Keratinocyte (primary cell): Measurements from ENCODE around the gene PLD4. TPM values are rescaled to one million over a fixed set of nuclear protein-coding genes. Genes with fewer than 3 reads are reported as not detected.

Source experiments
- DNase-seq: peaks from one replicate; pipeline ENCODE4 v3.0.0-alpha.2; 2011; ENCODE audit warnings: low read depth, missing footprints, low spot score
- FAIRE-seq: peaks from 2 replicates; lab custom pipeline; 2011; peaks lifted over from hg19 to GRCh38; lab: Jason Lieb, UNC
- H2AFZ ChIP-seq: 2 replicates; pipeline ENCODE4 v1.6.0; 2012; ENCODE audit warnings: low read length, control low read depth, inconsistent platforms; ENCODE audit not compliant: control insufficient read depth
- H3K27ac ChIP-seq: 2 replicates; pipeline ENCODE4 v1.5.1; 2011; ENCODE audit warnings: low read length; ENCODE audit not compliant: control insufficient read depth, insufficient read depth
- H3K27me3 ChIP-seq: 3 replicates; pipeline ENCODE4 v1.6.0; 2011; ENCODE audit warnings: low read length; ENCODE audit not compliant: control insufficient read depth, insufficient read depth; ENCODE audit errors: extremely low read depth
- H3K36me3 ChIP-seq, 2 experiments: 2 replicates in 1 of 2; 3 replicates in 1 of 2; pipeline ENCODE4 v1.5.1; 2011; ENCODE audit warnings: low read length in 2 of 2, mild to moderate bottlenecking in 1 of 2; ENCODE audit not compliant: control insufficient read depth in 2 of 2, insufficient read depth in 2 of 2; ENCODE audit errors: extremely low read depth in 1 of 2
- H3K4me1 ChIP-seq: 3 replicates; pipeline ENCODE4 v1.5.1; 2011; ENCODE audit warnings: low read length; ENCODE audit not compliant: control insufficient read depth, insufficient read depth; ENCODE audit errors: extremely low read depth
- H3K4me2 ChIP-seq: 3 replicates; pipeline ENCODE4 v1.6.0; 2011; ENCODE audit warnings: low read depth, low read length; ENCODE audit not compliant: control insufficient read depth, insufficient read depth; ENCODE audit errors: extremely low read depth
- H3K4me3 ChIP-seq, 3 experiments: fragments of 200-600 bp in 1 of 3; sonication (generic) in 1 of 3; 2 replicates in 2 of 3; 3 replicates in 1 of 3; pipeline ENCODE4 v1.5.1; 2011 to 2016; ENCODE audit warnings: low read length in 3 of 3, mild to moderate bottlenecking in 3 of 3, control low read depth in 2 of 3, inconsistent platforms in 1 of 3, low read depth in 1 of 3, mixed read lengths in 1 of 3, mixed run types in 1 of 3, moderate library complexity in 1 of 3; ENCODE audit not compliant: control insufficient read depth in 2 of 3, insufficient read depth in 2 of 3; ENCODE audit errors: extremely low read depth in 1 of 3
- H3K79me2 ChIP-seq: 2 replicates; pipeline ENCODE4 v1.6.0; 2012; ENCODE audit warnings: low read length; ENCODE audit not compliant: control insufficient read depth, insufficient read depth
- H3K9ac ChIP-seq: 3 replicates; pipeline ENCODE4 v1.6.0; 2011; ENCODE audit warnings: low read length; ENCODE audit not compliant: control insufficient read depth, insufficient read depth; ENCODE audit errors: extremely low read depth
- H3K9me1 ChIP-seq: 3 replicates; pipeline ENCODE4 v1.6.0; 2011; ENCODE audit warnings: low read length; ENCODE audit not compliant: control insufficient read depth, insufficient read depth; ENCODE audit errors: extremely low read depth
- H3K9me3 ChIP-seq: 2 replicates; pipeline ENCODE4 v1.5.1; 2012; ENCODE audit warnings: low read depth, low read length; ENCODE audit not compliant: control insufficient read depth
- H4K20me1 ChIP-seq: 3 replicates; pipeline ENCODE4 v1.6.0; 2011; ENCODE audit warnings: low read length; ENCODE audit not compliant: control insufficient read depth, insufficient read depth; ENCODE audit errors: extremely low read depth
- EZH2 ChIP-seq: IDR thresholded peaks from one replicate; pipeline ENCODE4 v1.6.1; 2012; ENCODE audit warnings: inconsistent platforms, mild to moderate bottlenecking, low read length, moderate library complexity
- dilution Hi-C: fragments of 300-500 bp; cut with MboI; formaldehyde crosslinking; loops from one replicate; pipeline ENCODE4 v1.7.0; 2020; ENCODE audit warnings: low sequenced_read_pairs; ENCODE audit not compliant: extremely low pct_ligation_motif_present
- polyA plus RNA-seq, 5 experiments: library from polyadenylated mRNA; depleted of rRNA in 3 of 5; stranded (reverse) in 3 of 5; stranded (forward) in 1 of 5; unstranded in 1 of 5; fragments of >200 nt; gene quantifications; 1 replicate in 1 of 5; 2 replicates in 3 of 5; 3 replicates in 1 of 5; pipeline versions ENCODE4 v1.2.1 to v1.2.3, GENCODE V29; 2011 to 2012; ENCODE audit warnings: missing spikeins in 2 of 5, low read depth in 1 of 5, low replicate concordance in 1 of 5
- TF ChIP-seq, protein P1 (sequence below), 3 experiments: IDR thresholded peaks in 1 of 3; conservative IDR thresholded peaks in 1 of 3; optimal IDR thresholded peaks in 1 of 3; 2 replicates in 2 of 3; 3 replicates in 1 of 3; pipeline versions ENCODE3 to v1.5.1; 2011; ENCODE audit warnings: low read length in 3 of 3, mild to moderate bottlenecking in 3 of 3, moderate library complexity in 2 of 3, control low read depth in 1 of 3, inconsistent platforms in 1 of 3; ENCODE audit not compliant: insufficient read depth in 2 of 3; ENCODE audit errors: extremely low read depth in 1 of 3

Gene PLD4
- polyA plus RNA-seq, 1 donor (not counting 4 experiments of a cell fraction or from before 2014, with no cell fraction given) = not detected

DNA sequence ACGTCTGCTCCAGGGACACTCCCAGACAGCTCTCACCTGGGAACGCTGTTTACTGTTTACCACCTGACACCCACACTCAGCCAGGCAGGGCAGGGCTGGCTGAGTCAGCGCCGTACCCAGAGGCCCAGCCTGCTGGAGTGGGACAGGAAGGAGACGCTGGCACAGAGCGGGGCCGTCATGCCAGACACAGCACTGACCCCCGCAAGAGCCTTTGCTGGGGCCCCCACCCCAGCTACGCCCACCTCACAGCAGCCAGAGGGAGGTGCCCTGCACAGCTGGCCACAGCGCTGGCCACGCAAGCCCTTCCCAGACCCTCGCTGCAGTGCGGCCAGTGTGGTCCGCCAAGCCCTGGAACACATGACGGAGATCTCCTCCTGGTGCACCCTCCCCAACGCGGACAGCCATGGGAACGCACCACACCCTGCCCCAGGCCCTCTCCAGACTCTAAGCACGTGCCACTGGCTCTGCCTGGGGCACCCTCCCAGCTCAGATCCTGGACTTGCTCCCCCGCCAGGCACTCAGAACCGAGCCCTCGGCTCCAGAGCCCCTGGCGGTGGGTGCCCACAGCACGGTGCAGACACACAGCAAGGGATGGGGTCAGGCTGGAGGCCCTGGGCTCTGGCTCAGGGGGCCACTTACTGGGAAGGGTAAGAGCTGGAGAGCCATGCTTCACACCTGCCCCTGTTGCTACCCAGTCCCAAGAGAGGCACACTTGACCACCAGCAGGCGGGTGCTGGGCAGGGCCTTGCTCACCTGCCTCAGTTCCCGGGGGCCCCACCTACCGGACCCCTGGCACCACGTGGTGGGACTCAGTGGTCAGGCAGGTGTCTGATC is 47.8 kb downstream of the PLD4 start:
- FAIRE-seq (peak; percentile 98), DNase-seq (peak; percentile 81)
- no peak for TF ChIP-seq EZH2
- TF ChIP-seq, protein P1, sequence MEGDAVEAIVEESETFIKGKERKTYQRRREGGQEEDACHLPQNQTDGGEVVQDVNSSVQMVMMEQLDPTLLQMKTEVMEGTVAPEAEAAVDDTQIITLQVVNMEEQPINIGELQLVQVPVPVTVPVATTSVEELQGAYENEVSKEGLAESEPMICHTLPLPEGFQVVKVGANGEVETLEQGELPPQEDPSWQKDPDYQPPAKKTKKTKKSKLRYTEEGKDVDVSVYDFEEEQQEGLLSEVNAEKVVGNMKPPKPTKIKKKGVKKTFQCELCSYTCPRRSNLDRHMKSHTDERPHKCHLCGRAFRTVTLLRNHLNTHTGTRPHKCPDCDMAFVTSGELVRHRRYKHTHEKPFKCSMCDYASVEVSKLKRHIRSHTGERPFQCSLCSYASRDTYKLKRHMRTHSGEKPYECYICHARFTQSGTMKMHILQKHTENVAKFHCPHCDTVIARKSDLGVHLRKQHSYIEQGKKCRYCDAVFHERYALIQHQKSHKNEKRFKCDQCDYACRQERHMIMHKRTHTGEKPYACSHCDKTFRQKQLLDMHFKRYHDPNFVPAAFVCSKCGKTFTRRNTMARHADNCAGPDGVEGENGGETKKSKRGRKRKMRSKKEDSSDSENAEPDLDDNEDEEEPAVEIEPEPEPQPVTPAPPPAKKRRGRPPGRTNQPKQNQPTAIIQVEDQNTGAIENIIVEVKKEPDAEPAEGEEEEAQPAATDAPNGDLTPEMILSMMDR (optimal IDR thresholded peaks at IDR 0.05 in 1 of 3, IDR thresholded peaks at IDR 0.05 in 1 of 3, conservative IDR thresholded peaks at IDR 0.05 in 1 of 3; ENCODE audit: extremely low read depth in 1 of 3, insufficient read depth in 2 of 3, low read length in 3 of 3) = peak in 2 of 3 experiments; percentile 39 to 52
- Histone ChIP-seq H3K36me3 (no peaks in the 10 kb centered on the region), H3K9ac (peak overlapping the region; percentile 100), H3K27me3 (no peaks in the 10 kb centered on the region), H4K20me1 (peaks cover 3% of the 10 kb centered on the region), H3K27ac (peak overlapping the region; percentile 98), H3K4me3 (peak overlapping the region; percentile 10 to 62 (median 49)), H3K4me2 (peak overlapping the region; percentile 91), H2AFZ (peak overlapping the region; percentile 37), H3K4me1 (peaks cover 74% of the 10 kb centered on the region), H3K79me2 (peaks cover 47% of the 10 kb centered on the region), H3K9me1 (no peaks in the 10 kb centered on the region), H3K9me3 (no peaks in the 10 kb centered on the region)
- dilution Hi-C loops = no loop called here

DNA sequence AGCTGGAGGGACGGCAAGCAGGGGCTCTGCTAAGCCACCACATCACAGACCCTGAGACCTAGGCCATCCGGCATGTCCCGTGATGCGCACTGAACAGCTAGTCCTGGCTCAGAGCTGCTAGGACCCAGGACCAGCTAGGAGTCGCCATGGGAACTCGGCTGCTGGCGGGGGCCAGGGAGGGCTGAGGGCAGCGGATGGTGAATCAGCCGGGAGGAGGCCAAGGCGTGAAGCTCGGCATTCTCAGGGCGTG is 48.4 kb downstream of the PLD4 start:
- Histone ChIP-seq H3K4me2 (peak overlapping the region; percentile 91), H2AFZ (no peak overlapping the region), H3K9ac (peak overlapping the region; percentile 100), H4K20me1 (peaks cover 3% of the 10 kb centered on the region), H3K36me3 (no peaks in the 10 kb centered on the region), H3K4me1 (peaks cover 69% of the 10 kb centered on the region), H3K27me3 (no peaks in the 10 kb centered on the region), H3K79me2 (peaks cover 41% of the 10 kb centered on the region), H3K9me1 (no peaks in the 10 kb centered on the region), H3K9me3 (no peaks in the 10 kb centered on the region), H3K4me3 (peak overlapping the region in 2 of 3 experiments; percentile 49 to 62), H3K27ac (peak overlapping the region; percentile 98)
- TF ChIP-seq, protein P1 (optimal IDR thresholded peaks at IDR 0.05 in 1 of 3, IDR thresholded peaks at IDR 0.05 in 1 of 3, conservative IDR thresholded peaks at IDR 0.05 in 1 of 3; ENCODE audit: extremely low read depth in 1 of 3, insufficient read depth in 2 of 3, low read length in 3 of 3) = no peak
- no peak for TF ChIP-seq EZH2
- FAIRE-seq (peak; percentile 95), DNase-seq (no peak)
- dilution Hi-C loops = no loop called here
